IPS-18c (cell line): ENCODE results near the gene SSX2.
"Not testable (repeated sequence)": the region's sequence is repeated elsewhere in the genome, so short reads cannot be mapped to it uniquely, and the experiment has no call there.

ENCODE experiments used
- H3K4me3 ChIP-seq: 2 replicates; pipeline ENCODE4 v1.7.0; 2013; ENCODE audit warnings: low read depth, mild to moderate bottlenecking, low read length, moderate library complexity; ENCODE audit not compliant: insufficient read depth
- H3K9me3 ChIP-seq: one replicate; pipeline ENCODE4 v1.6.1; 2013; ENCODE audit warnings: mild to moderate bottlenecking, low read length, moderate library complexity; ENCODE audit not compliant: control insufficient read depth, insufficient read depth

SSX2 gene, protein sequence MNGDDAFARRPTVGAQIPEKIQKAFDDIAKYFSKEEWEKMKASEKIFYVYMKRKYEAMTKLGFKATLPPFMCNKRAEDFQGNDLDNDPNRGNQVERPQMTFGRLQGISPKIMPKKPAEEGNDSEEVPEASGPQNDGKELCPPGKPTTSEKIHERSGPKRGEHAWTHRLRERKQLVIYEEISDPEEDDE

DNA sequence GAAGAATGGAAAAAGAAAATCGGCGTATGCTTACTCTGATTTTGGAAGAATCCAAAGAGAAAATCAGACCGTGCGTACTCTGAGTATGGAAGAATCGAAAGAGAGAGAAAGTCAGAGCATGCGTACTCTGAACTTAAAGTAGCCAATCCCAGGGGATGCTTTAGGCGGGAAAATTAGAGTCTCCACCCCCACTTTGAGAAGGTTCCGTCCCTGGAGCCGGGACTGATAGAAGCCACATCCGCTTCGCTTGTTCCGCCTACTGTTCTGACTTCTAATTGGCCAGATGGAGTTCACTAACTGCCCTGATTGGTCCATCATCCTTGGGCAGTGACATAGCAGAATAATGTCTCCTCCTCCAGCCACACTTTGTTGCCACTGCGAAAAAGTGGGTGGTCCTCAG is at the start of gene SSX2:
Gene SSX2, minus strand, starts transcription at position 101 of the 400 bp plus-strand sequence. CDS start 1,429 bp downstream, outside the sequence.
- not testable (repeated sequence) for H3K9me3 ChIP-seq, H3K4me3 ChIP-seq

DNA sequence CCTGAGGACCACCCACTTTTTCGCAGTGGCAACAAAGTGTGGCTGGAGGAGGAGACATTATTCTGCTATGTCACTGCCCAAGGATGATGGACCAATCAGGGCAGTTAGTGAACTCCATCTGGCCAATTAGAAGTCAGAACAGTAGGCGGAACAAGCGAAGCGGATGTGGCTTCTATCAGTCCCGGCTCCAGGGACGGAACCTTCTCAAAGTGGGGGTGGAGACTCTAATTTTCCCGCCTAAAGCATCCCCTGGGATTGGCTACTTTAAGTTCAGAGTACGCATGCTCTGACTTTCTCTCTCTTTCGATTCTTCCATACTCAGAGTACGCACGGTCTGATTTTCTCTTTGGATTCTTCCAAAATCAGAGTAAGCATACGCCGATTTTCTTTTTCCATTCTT is 44.0 kb upstream of the SSX2 start, which contains the start of gene SSX2B:
Gene SSX2B, plus strand, starts transcription at position 301 of the 400 bp plus-strand sequence. CDS start 1,429 bp downstream, outside the sequence.
- not testable (repeated sequence) for H3K4me3 ChIP-seq, H3K9me3 ChIP-seq

DNA sequence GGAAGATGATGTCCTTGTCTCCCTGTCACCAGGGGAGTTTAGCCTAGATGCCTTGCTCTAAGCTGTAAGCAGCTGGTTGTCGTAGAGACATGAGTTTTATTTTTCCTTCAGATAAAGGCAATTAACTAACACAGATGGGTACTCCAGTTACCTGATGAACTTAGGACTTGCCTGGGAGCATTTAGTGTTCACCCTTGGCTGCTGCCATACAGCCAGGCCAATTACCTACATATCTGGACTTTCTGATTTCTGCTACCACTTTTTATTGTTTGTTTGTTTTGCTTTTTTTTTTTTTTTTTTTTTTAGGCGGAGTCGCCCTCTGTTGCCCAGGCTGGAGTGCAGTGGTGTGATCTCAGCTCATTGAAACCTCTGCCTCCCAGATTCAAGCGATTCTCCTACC is 14.9 kb downstream of the SSX2 start:
- H3K9me3 ChIP-seq = not testable (repeated sequence)

DNA sequence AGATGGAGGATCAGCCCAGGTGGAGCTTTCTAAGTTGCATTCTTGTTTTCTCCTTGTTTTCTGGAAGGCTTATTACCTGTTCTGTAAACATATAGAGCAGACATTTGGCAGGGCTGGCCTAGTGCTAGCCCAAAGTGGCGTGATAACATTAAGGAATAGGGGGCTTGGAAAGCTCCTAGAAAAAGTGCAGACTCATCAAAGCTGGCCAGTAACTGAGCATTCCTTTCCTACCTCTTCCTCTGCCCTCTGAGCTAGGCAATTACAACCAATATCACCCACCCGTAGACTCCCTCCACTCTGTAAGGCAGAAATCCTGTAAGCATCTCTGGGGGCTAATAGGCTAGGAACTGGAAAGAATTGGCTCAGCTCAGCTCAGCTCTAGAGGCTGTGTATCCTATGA is 44.8 kb downstream of the SSX2 start:
- H3K9me3 ChIP-seq, H3K4me3 ChIP-seq: not testable (repeated sequence)

More for the DNA sequence above, 14.9 kb downstream of the SSX2 start:
- not testable (repeated sequence) for H3K4me3 ChIP-seq

DNA sequence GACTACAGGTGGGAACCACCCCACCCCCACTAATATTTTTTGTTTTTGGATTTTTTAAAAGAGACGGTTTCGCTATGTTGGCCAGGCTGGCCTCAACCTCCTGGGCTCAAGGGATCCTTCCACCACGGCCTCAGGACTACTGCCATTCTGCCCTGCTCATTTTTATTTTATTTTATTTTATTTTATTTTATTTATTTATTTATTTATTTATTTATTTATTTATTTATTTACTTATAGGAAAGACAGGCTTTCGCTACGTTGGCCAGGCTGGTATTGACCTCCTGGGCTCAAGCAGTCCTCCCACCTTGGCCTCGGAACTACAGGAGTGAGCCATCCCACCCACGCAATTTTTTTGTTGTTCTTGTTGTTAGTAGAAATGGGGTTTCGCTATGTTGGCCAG is 51.5 kb downstream of the SSX2 start:
- H3K9me3 ChIP-seq, H3K4me3 ChIP-seq: not testable (repeated sequence)

DNA sequence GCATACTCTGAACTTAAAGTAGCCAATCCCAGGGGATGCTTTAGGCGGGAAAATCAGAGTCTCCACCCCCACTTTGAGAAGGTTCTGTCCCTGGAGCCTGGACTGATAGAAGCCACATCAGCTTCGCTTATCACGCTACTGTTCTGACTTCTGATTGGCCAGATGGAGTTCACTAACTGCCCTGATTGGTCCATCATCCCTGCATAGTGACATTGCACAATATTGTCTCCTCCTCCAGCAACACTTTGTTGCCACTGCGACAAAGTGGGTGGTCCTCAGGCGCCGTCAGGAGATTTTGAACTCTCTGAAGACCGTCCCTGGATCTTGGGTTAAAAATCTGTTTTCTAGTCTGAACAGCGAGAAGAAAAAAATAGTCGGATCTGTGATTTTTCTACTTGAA is 52.2 kb downstream of the SSX2 start, which contains the start of gene SSX7:
Gene SSX7, minus strand, starts transcription at position 101 of the 400 bp plus-strand sequence. CDS start 1,428 bp downstream, outside the sequence.
- H3K4me3 ChIP-seq, H3K9me3 ChIP-seq: not testable (repeated sequence)

DNA sequence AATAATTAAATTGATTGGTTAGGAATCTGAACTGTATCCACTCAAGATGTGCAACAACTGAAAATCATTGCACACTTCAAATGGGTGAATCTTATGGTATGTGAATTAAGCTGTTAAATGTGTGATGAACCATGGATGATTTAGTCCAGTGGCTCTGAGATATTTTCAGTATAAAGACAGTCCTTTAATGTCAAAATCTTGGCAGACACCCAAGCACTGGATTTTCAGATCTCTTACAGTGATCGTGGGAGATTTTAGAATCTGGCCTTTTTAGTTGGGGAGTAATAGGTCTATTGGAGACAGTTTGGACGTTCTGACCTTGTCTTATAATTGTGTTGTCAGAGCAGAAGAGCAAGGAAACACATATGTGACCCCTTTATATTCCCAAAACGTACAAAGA is 56.3 kb downstream of the SSX2 start:
- H3K4me3 ChIP-seq, H3K9me3 ChIP-seq: not testable (repeated sequence)

DNA sequence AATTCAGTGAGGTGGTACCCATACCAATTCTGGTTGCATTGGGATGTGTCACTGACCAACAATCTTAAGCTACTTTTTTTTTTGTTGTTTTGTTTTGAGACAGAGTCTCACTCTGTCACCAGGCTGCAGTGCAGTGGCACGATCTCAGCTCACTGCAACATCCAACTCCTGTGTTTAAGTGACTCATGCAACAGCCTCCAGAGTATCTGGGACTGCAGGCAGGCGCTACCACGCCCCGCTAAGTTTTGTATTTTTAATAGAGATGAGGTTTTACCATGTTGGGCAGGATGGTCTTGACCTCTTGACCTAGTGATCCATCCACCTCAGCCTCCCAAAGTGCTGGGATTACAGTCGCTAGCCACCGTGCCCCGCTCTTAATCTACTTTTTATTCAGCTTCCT is 58.0 kb downstream of the SSX2 start:
- peaks cover 11% of the 10 kb centered on the region for H3K9me3 ChIP-seq
- not testable (repeated sequence) for H3K4me3 ChIP-seq
